CD8-positive, alpha-beta memory T cell (primary cell): ENCODE data around the gene APOD. TPM values are rescaled to one million over a fixed set of nuclear protein-coding genes. Genes with fewer than 3 reads are reported as not detected.
"Not testable (repeated sequence)": the region's sequence is repeated elsewhere in the genome, so short reads cannot be mapped to it uniquely, and the experiment has no call there.

ENCODE experiments used
- CTCF ChIA-PET: fragments of 350-600 bp; sonication (Branson Sonifier 250); formaldehyde crosslinking; loops from one replicate; lab custom pipeline; 2021; ENCODE audit warnings: antibody characterized with exemption; lab: Charles Lee
- POLR2A ChIA-PET: fragments of 350-600 bp; sonication (Branson Sonifier 250); formaldehyde crosslinking; loops from one replicate; lab custom pipeline; 2021; ENCODE audit warnings: antibody characterized with exemption; lab: Charles Lee
- DNase-seq, 5 donors: peaks; one replicate each; pipeline versions ENCODE4 v3.0.0 to v3.0.0-alpha.2; 2020 to 2022; ENCODE audit warnings: mixed read lengths in 1 of 5
- H3K27ac ChIP-seq: one replicate; pipeline ENCODE4 v1.7.0; 2013; ENCODE audit warnings: low read depth, mild to moderate bottlenecking, low read length, moderate library complexity
- H3K27me3 ChIP-seq: 2 replicates; pipeline ENCODE4 v1.7.0; 2013; ENCODE audit warnings: low read length, mild to moderate bottlenecking; ENCODE audit not compliant: insufficient read depth, poor library complexity, severe bottlenecking
- H3K36me3 ChIP-seq: 2 replicates; pipeline ENCODE4 v1.7.0; 2013; ENCODE audit warnings: mild to moderate bottlenecking, low read length, moderate library complexity; ENCODE audit not compliant: insufficient read depth
- H3K4me1 ChIP-seq: 2 replicates; pipeline ENCODE4 v1.7.0; 2013; ENCODE audit warnings: mild to moderate bottlenecking, low read length, moderate library complexity; ENCODE audit not compliant: insufficient read depth
- H3K4me3 ChIP-seq: 2 replicates; pipeline ENCODE4 v1.7.0; 2013; ENCODE audit warnings: mild to moderate bottlenecking, low read length
- H3K9me3 ChIP-seq: 2 replicates; pipeline ENCODE4 v1.7.0; 2013; ENCODE audit warnings: mild to moderate bottlenecking, low read length
- H3K27ac Mint-ChIP-seq, 8 donors: one replicate each; pipeline ENCODE4 v1.8.0; 2020 to 2021; ENCODE audit warnings: mixed read lengths in 8 of 8, mild to moderate bottlenecking in 6 of 8, inconsistent platforms in 3 of 8, moderate library complexity in 3 of 8
- H3K27me3 Mint-ChIP-seq, 2 donors: one replicate each; pipeline ENCODE4 v1.8.0; 2020 to 2021; ENCODE audit warnings: mixed read lengths in 2 of 2, mild to moderate bottlenecking in 1 of 2, moderate library complexity in 1 of 2
- H3K36me3 Mint-ChIP-seq, 3 donors: one replicate each; pipeline ENCODE4 v1.8.0; 2020 to 2021; ENCODE audit warnings: mixed read lengths in 3 of 3, inconsistent platforms in 1 of 3, mild to moderate bottlenecking in 1 of 3
- H3K4me1 Mint-ChIP-seq, 3 donors: one replicate each; pipeline ENCODE4 v1.8.0; 2020 to 2021; ENCODE audit warnings: mixed read lengths in 3 of 3, inconsistent platforms in 1 of 3, mild to moderate bottlenecking in 1 of 3
- H3K4me3 Mint-ChIP-seq, 7 donors: one replicate each; pipeline ENCODE4 v1.8.0; 2020 to 2021; ENCODE audit warnings: mixed read lengths in 7 of 7, mild to moderate bottlenecking in 6 of 7, moderate library complexity in 4 of 7, inconsistent platforms in 2 of 7
- H3K9me3 Mint-ChIP-seq, 5 donors: one replicate each; pipeline ENCODE4 v1.8.0; 2020 to 2022; ENCODE audit warnings: mixed read lengths in 5 of 5, mild to moderate bottlenecking in 3 of 5, moderate library complexity in 2 of 5, inconsistent platforms in 1 of 5
- polyA plus RNA-seq: library from polyadenylated mRNA; unstranded; fragments of 300-500 nt; fragmentation: Illumina TruSeq; gene quantifications from one replicate; pipeline ENCODE4 v1.2.3, GENCODE V29; 2021
- total RNA-seq, 2 experiments: library from RNA; stranded (reverse); gene quantifications; one replicate each; pipeline ENCODE4 v1.2.3, GENCODE V29; 2021

Gene APOD
- total and polyA plus RNA-seq, 3 experiments from 2014 or later: 0.20 TPM; not detected in 2

DNA sequence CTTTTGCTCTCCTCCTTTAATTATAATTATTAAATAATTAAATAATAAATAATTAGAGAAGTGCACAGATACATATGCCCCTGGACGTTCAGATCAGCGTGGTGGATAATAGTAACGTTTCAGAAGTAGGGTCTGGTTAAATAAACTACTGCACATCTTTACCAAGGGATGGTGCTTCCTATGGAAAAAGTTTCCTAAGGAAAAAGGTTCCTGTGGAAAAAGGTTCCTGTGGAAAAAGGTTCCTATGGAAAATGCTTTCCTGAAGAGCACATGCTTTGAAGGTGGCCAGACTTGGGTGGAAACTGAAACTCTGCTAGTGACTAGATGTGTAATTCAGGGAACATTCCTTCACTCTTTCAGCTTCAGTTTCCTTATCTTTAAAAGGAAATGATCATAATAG is 37.4 kb upstream of the APOD start:
- H3K36me3 ChIP-seq, POLR2A ChIA-PET, H3K27ac ChIP-seq, H3K27ac Mint-ChIP-seq, H3K4me1 Mint-ChIP-seq, H3K9me3 Mint-ChIP-seq, H3K36me3 Mint-ChIP-seq, H3K27me3 ChIP-seq, H3K4me3 ChIP-seq, H3K9me3 ChIP-seq, DNase-seq, H3K4me3 Mint-ChIP-seq, H3K4me1 ChIP-seq, H3K27me3 Mint-ChIP-seq: not testable (repeated sequence)
- CTCF ChIA-PET: interaction anchor here (2.1 kb wide), 1 partner anchor 127 kb away, joined by 4 read pairs; no protein-coding TSS in a partner anchor

DNA sequence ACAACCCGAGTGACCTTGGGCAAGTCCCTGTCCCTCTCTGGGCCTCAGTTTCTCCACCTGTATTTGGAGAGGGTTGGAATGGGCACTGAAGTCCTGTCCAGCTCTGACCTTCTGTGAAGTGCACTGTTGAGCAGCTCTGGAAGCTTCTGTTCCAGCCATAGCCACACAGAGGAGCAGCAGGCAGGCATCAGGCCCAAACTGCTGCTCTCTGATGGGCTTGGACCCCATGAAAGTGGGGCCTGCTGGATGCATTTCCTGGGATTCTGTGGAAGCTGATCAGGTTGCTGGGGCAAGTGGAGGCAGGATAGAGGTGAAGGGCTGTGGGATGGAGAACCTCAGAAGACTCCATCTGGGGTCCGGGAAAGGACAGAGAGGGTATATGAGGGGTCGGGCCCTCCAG is 36.7 kb upstream of the APOD start:
- H3K36me3 ChIP-seq, H3K9me3 ChIP-seq, H3K4me3 Mint-ChIP-seq, H3K36me3 Mint-ChIP-seq, DNase-seq, H3K27me3 ChIP-seq, H3K4me1 ChIP-seq, H3K4me3 ChIP-seq, CTCF ChIA-PET, H3K9me3 Mint-ChIP-seq, H3K4me1 Mint-ChIP-seq, H3K27ac ChIP-seq, H3K27me3 Mint-ChIP-seq, POLR2A ChIA-PET: not testable (repeated sequence)
- H3K27ac Mint-ChIP-seq: peak overlapping the region in 1 of 8 donors; percentile 47

DNA sequence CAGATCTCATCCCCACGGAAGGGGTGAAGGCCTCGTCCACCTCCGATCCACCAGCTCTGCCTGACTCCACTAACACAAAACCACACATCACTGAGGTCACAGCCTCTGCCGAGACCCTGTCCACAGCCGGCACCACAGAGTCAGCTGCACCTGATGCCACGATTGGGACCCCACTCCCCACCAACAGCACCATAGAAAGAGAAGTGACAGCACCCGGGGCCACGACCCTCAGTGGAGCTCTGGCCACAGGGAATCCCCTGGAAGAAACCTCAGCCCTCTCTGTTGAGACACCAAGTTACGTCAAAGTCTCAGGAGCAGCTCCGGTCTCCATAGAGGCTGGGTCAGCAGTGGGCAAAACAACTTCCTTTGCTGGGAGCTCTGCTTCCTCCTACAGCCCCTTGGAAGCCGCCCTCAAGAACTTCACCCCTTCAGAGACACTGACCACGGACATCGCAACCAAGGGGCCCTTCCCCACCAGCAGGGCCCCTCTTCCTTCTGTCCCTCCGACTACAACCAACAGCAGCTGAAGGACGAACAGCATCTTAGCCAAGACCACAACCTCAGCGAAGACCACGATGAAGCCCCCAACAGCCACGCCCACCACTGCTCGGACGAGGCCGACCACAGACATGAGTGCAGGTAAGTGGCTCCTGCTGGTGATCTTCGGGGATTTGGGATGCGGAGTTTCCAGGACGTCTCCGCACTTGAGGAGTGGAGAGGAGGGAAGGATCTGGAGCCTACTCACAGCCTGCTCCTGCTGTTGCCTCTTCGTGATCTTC is 36.0 kb upstream of the APOD start:
- H3K27ac Mint-ChIP-seq: peak overlapping the region in 2 of 8 donors; percentile 39 to 54
- DNase-seq, H3K9me3 ChIP-seq, H3K36me3 ChIP-seq, H3K27ac ChIP-seq, H3K9me3 Mint-ChIP-seq, H3K4me3 ChIP-seq, H3K27me3 ChIP-seq, H3K4me1 ChIP-seq, CTCF ChIA-PET, POLR2A ChIA-PET, H3K27me3 Mint-ChIP-seq, H3K4me3 Mint-ChIP-seq, H3K4me1 Mint-ChIP-seq, H3K36me3 Mint-ChIP-seq: not testable (repeated sequence)

DNA sequence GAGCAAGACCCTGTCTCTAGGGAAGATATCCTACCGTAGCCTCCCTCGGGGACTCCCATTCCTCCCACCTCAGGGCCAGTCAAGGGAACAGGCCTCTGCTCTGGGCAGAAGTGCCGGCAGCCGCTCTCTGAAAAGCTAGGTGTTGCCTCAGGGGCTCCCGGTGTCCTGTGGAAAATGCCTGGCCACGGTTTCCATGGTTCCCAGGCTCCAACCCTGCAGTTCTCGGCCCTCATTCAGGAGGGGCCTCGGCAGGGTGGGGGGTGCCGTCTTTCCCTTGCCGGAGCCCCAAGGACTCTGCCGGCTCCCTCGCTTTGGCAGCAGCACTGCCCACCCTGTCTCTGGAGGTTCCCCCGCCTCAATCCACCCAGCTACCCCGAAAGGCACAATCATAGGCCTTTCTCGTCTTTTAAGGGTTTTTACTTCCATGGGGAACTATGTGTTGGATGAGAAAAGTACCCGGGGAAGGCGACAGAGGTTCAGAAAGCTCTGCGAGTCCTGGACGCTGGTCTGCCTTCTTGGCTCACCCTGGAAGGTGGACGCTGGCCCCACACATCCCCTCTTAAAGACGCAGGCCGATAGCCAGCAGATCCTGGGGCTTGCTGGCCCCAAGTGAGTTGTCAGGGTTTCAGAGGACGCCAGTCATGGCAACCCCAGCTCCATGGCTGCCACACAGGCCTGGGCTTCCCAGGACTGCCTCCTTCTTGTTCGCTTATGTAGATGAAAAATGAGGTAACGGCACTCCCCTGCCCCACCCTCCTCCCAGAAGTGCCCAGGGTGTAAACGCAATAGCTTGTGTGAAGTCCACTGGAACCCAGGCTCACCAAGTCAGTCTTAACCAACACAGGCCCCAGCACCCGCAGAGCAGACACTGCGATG is 34.3 kb upstream of the APOD start:
- H3K36me3 Mint-ChIP-seq, H3K27me3 Mint-ChIP-seq, H3K9me3 Mint-ChIP-seq, CTCF ChIA-PET, H3K27ac Mint-ChIP-seq, H3K36me3 ChIP-seq, H3K4me1 ChIP-seq, H3K27ac ChIP-seq, H3K9me3 ChIP-seq, POLR2A ChIA-PET, H3K4me3 Mint-ChIP-seq, H3K4me3 ChIP-seq, H3K27me3 ChIP-seq, DNase-seq: not testable (repeated sequence)
- peaks cover 12 to 17% (median 16%) of the 10 kb centered on the region in 3 donors for H3K4me1 Mint-ChIP-seq

DNA sequence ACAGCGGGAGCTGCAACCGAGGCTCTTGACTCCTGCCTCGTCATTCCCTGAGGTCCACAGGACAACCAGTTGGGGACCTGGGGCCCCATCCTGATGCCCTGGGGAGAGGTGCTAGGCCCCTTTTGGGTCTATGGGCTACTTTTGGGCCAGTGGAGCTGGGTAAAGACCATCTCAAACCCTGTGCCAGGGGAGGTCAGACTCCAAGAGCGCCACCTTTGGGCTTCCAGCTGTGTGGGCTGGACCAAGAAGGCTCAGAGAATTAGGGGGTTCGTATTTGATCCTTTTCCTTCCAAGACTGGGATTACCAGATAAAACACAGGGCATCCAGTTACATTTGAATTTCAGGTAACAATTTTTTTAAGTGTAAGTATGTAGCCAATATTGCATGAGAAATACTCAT is 33.4 kb upstream of the APOD start:
- H3K9me3 ChIP-seq, H3K36me3 ChIP-seq, H3K9me3 Mint-ChIP-seq, H3K27ac ChIP-seq, POLR2A ChIA-PET, H3K27me3 Mint-ChIP-seq, CTCF ChIA-PET, H3K4me3 ChIP-seq, H3K4me3 Mint-ChIP-seq, H3K36me3 Mint-ChIP-seq, DNase-seq, H3K27me3 ChIP-seq, H3K4me1 ChIP-seq, H3K27ac Mint-ChIP-seq: not testable (repeated sequence)
- peaks cover 12 to 17% (median 16%) of the 10 kb centered on the region in 3 donors for H3K4me1 Mint-ChIP-seq

DNA sequence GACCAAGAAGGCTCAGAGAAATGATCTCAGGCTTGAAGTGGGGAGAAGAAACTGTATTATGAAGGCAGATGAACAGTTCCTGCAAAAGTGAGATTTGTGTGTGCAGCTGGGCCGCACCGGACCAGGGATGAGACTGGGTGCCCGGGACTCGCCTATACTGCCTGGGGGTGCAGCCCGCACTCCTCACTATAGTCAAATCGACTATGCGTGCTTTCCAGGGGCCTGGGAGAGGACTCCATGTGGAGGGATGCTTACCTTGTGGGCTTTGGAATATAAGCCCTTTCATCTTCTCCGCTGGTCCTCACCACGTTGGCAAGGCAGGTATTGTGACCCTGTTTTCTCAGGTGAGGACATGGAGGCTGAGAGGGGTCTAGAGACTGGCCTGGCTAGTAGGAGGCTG is 32.9 kb upstream of the APOD start:
- POLR2A ChIA-PET: no interaction called here
- H3K4me1 ChIP-seq: no peaks in the 10 kb centered on the region
- H3K27me3 ChIP-seq: no peaks in the 10 kb centered on the region
- Mint-ChIP-seq H3K9me3 (no peaks in the 10 kb centered on the region), H3K27ac (no peak overlapping the region), H3K27me3 (peaks cover 0 to 5% of the 10 kb centered on the region in 2 donors), H3K36me3 (no peaks in the 10 kb centered on the region), H3K4me1 (peaks cover 12 to 17% (median 16%) of the 10 kb centered on the region in 3 donors), H3K4me3 (no peak overlapping the region)
- CTCF ChIA-PET: no interaction called here
- no peaks in the 10 kb centered on the region for H3K36me3 ChIP-seq
- no peak overlapping the region for H3K4me3 ChIP-seq
- no peak overlapping the region for H3K27ac ChIP-seq
- H3K9me3 ChIP-seq: no peaks in the 10 kb centered on the region
- DNase-seq: no peak

DNA sequence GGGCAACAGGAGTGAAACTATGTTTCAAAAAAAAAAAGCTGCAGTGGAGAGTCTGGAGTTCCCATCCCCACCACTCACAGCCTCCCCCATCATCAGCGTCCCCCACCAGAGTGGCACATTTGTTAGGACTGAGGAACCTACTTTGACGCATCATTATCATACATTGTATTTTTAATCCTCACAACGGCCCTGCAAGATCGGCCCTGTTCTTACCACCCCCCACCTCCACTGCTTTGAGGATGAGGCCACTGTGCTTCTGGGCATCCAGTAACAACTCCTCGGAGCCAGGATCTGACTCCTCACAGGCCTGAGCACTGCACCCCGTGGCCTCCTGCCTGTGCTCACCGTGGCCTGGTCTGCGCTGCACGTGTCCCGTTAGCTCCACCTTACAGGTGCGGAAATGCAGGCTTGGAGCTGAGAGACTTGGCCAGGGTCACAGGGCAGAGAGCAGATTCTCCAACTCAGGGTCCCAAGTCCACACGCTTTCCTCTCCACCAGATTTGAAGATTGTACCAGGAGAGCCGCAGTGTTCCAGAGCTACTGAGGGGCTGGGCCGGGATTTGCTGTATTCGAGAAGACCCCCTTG is 32.3 kb upstream of the APOD start:
- H3K4me1 ChIP-seq, H3K36me3 Mint-ChIP-seq, H3K4me3 ChIP-seq, H3K36me3 ChIP-seq, POLR2A ChIA-PET, H3K27ac ChIP-seq, H3K9me3 ChIP-seq, H3K27me3 ChIP-seq, H3K9me3 Mint-ChIP-seq, CTCF ChIA-PET, DNase-seq, H3K27ac Mint-ChIP-seq, H3K4me3 Mint-ChIP-seq, H3K27me3 Mint-ChIP-seq: not testable (repeated sequence)
- H3K4me1 Mint-ChIP-seq: peaks cover 14 to 19% (median 16%) of the 10 kb centered on the region in 3 donors
